ENCODE measurements around the gene TCF7L1. TPM values are rescaled to one million over a fixed set of nuclear protein-coding genes. Genes with fewer than 3 reads are reported as not detected.
A peak's percentile ranks its signal among the peaks of the same experiment; 100 is the strongest.

TCF7L1 gene
- total and polyA plus RNA-seq, 12 donors: 4.5 to 10.9 (median 6.3) TPM

DNA sequence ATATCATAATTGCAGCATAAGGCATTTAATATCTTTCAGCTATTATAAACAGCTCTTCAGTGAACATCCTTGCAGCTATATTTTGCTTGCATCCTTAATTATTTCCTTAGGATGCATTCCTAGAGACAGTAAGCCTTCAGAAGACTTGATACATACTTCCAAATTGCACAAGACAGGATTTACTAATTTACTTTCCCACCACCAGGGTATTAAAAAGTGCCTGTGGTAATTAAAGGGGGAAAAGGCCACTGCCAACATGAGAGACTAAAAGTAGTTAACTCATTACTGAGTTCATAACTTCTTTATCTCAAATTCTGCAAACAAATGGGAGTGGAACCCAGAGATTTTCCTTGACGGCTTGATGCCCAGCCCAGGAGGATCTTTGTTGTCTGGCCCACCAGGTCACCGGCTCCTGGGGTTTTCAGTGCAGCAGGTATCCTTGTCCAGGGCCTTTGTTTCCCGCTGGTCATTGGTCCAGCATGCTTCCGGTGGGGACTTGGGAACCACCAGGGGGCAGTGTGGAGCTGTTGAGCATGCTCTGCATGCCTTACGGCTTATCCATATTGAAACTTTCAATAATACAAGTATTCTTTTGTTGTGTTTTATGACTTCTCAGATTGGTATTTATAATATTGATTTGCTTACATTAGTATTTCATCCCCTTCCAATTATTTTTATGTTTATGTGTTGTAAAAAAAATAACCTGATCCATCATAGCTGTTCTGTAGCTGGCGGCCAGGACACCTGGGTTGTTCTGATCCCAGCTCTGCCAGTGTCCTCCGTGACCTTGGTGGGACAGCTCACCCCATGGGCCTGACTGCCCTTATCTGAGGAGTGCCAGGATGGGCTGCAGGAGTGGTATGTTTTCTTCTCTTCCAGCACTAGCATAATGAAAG, 133.2 kb downstream of the TCF7L1 start:
- ATAC-seq (peak in 5 of 8 donors; percentile 49 to 62 (median 55)), DNase-seq (peak; percentile 73 to 80)
- intact Hi-C loops (cut with DNase I): no loop called here
- WGBS, 2 donors: 49 to 52% methylated on average over 7 of the region's 7 CpGs
- peaks cover 4 to 88% (median 51%) of the 10 kb centered on the region in 9 donors for H3K4me1 ChIP-seq
- H3K27me3 ChIP-seq: no peaks in the 10 kb centered on the region
- H3K9me3 ChIP-seq: no peaks in the 10 kb centered on the region
- peaks cover 0 to 3% (median 0%) of the 10 kb centered on the region in 9 donors for H3K36me3 ChIP-seq
- no peak overlapping the region for H3K4me3 ChIP-seq
- TF ChIP-seq, protein P1, sequence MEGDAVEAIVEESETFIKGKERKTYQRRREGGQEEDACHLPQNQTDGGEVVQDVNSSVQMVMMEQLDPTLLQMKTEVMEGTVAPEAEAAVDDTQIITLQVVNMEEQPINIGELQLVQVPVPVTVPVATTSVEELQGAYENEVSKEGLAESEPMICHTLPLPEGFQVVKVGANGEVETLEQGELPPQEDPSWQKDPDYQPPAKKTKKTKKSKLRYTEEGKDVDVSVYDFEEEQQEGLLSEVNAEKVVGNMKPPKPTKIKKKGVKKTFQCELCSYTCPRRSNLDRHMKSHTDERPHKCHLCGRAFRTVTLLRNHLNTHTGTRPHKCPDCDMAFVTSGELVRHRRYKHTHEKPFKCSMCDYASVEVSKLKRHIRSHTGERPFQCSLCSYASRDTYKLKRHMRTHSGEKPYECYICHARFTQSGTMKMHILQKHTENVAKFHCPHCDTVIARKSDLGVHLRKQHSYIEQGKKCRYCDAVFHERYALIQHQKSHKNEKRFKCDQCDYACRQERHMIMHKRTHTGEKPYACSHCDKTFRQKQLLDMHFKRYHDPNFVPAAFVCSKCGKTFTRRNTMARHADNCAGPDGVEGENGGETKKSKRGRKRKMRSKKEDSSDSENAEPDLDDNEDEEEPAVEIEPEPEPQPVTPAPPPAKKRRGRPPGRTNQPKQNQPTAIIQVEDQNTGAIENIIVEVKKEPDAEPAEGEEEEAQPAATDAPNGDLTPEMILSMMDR (IDR thresholded peaks at IDR 0.05): peak; percentile 76 to 92 (median 86)
- H3K27ac ChIP-seq: peak overlapping the region in 4 of 10 donors; percentile 31 to 87 (median 49)

DNA sequence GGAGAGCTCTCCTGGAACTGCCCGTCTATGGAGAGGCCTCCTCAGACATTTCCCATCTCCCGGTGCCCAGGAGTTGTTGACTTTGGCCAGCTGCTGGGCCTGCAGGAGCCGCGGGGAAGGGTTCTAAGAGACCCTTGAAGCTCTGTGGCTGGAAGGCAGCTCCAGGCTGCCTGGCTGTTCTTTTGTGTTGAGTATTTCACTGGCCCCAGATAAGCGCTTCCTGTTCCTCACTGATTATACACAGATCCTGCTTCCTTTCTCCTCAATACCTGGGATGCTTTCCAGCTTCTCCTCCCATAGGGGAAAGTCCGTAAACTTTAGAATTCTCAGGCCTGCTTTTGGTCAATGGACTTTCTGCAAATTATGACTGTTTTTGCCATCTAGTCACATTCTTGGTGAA, 136.8 kb downstream of the TCF7L1 start:
- no peaks in the 10 kb centered on the region for H3K36me3 ChIP-seq
- ATAC-seq (peak; percentile 51 to 87 (median 78)), DNase-seq (peak in 1 of 2 donors; percentile 73)
- peak overlapping the region in 2 of 10 donors; percentile 19 to 27 for H3K4me3 ChIP-seq
- no peaks in the 10 kb centered on the region for H3K27me3 ChIP-seq
- H3K4me1 ChIP-seq: peaks cover 4 to 97% (median 52%) of the 10 kb centered on the region in 9 donors
- no peaks in the 10 kb centered on the region for H3K9me3 ChIP-seq
- H3K27ac ChIP-seq: peak overlapping the region; percentile 48 to 88 (median 76)
- TF ChIP-seq, protein P1 (IDR thresholded peaks at IDR 0.05): no peak
- intact Hi-C loops (cut with DNase I): no loop called here
- WGBS, 2 donors: 38 to 43% methylated on average over 6 of the region's 6 CpGs

GRCh38 chr2:85272357-85272756, 139.2 kb downstream of the TCF7L1 start:
- Histone ChIP-seq H3K36me3 (no peaks in the 10 kb centered on the region), H3K4me1 (peaks cover 4 to 94% (median 37%) of the 10 kb centered on the region in 9 donors), H3K9me3 (no peaks in the 10 kb centered on the region), H3K27ac (peak overlapping the region in 3 of 10 donors; percentile 83 to 88 (median 87)), H3K27me3 (no peaks in the 10 kb centered on the region), H3K4me3 (no peak overlapping the region)
- ATAC-seq: no peak
- intact Hi-C loops (cut with DNase I): no loop called here
- DNase-seq: no peak
- TF ChIP-seq, protein P1 (IDR thresholded peaks at IDR 0.05): no peak
- WGBS, 2 donors: 91 to 92% methylated on average over 6 of the region's 6 CpGs

DNA sequence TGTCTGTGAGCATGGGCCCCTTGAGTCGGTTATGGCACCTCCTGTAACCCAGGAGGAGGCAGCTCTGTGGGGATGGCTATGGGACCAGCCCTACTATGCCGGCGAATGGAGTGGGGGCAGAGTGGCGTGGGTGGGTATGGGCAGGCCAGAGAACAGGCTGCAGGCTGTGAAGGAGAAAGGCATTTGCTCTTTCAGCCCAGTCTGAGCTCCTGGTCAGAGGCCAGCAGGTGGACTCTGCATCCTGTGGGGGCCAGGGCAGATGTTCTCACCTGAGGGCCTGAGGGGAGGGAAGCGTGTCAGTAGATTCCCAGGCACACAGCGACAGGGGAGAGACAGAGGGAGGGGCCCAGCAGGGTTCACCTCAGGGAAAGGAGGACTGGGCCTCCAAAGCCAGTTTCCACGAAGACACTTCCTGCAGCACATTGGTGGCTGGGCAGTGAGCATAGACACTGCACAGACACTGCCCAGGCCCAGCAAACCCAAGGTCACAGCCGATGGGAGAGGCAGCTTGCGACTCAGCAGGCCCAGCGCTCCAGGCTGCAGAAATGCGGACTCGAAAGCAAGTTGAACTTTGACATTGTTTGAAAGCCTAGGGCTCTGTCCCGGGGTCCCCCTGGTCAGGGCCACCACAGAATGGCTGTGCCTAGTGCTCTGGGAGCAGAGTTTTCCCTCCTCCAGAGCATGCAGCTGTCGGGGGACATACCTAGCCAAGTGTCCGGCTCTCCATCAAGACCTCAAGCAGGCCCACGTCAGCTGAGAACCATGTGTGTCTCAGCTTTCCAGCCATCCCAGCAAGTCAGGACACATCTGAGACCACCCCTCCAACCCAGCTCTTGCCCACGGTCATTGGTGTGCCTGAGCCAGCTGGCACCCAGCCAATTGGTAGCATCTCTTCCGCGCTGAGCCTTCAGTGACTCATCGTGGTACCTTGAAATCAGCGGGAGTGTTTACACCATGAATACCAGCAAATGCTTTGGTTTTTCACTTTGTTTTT, 140.8 kb downstream of the TCF7L1 start:
- Histone ChIP-seq H3K36me3 (no peaks in the 10 kb centered on the region), H3K4me1 (peaks cover 14 to 94% (median 52%) of the 10 kb centered on the region in 9 donors), H3K9me3 (no peaks in the 10 kb centered on the region), H3K4me3 (no peak overlapping the region), H3K27ac (peak overlapping the region in 2 of 10 donors; percentile 6 to 88), H3K27me3 (no peaks in the 10 kb centered on the region)
- TF ChIP-seq, protein P1 (IDR thresholded peaks at IDR 0.05): no peak
- intact Hi-C loops (cut with DNase I): no loop called here
- DNase-seq (no peak), ATAC-seq (no peak)
- WGBS, 2 donors: 64 to 68% methylated on average over 21 of the region's 21 CpGs
